K562 (cell line): ENCODE measurements around the gene CPT1A. TPM values are rescaled to one million over a fixed set of nuclear protein-coding genes. Genes with fewer than 3 reads are reported as not detected.

Source experiments
- ATAC-seq: fragments of 200-7000 bp; cut with Tn5 transposase; 3 replicates; pipeline ENCODE4 v1.9.1; 2020; ENCODE audit warnings: moderate library complexity
- BruUV-seq: library from RNA; stranded (reverse); fragments of 400-500 nt; replicated peaks from 2 replicates; lab custom pipeline; 2021; lab: Mats Ljungman, UMichigan
- CTCF ChIA-PET: fragments of 300-600 bp; formaldehyde crosslinking; extraction: SDS; loops from one replicate; lab custom pipeline; 2021; ENCODE audit warnings: low intra/inter-chr PET ratio; lab: Yijun Ruan, JAX
- POLR2A ChIA-PET: fragments of 300-600, 350-650 bp; sonication (Branson Sonifier 250); formaldehyde crosslinking; extraction: SDS; loops from one replicate; lab custom pipeline; 2021; ENCODE audit warnings: antibody characterized with exemption, inconsistent platforms; lab: Yijun Ruan, JAX
- DNase-seq, 4 experiments: peaks; one replicate each; pipeline versions ENCODE4 v3.0.0 to v3.0.0-alpha.2; 2011 to 2018; ENCODE audit warnings: low spot score in 3 of 4, mixed read lengths in 3 of 4; ENCODE audit errors: extremely low read depth in 1 of 4
- FAIRE-seq: peaks from 2 replicates; lab custom pipeline; 2011; peaks lifted over from hg19 to GRCh38; lab: Jason Lieb, UNC
- H2AFZ ChIP-seq: 2 replicates; pipeline ENCODE4 v1.6.0; 2011; ENCODE audit warnings: low read depth, low read length, control low read depth, inconsistent platforms
- H3K27ac ChIP-seq: fragments of 200-600 bp; 3 replicates; pipeline ENCODE4 v1.8.0; 2011; ENCODE audit warnings: low read depth, mild to moderate bottlenecking, control low read depth, inconsistent platforms, low read length, moderate library complexity, mixed read lengths; ENCODE audit errors: extremely low read depth
- H3K27me3 ChIP-seq, 2 experiments: fragments of 300-600 bp in 1 of 2; 2 replicates in 1 of 2; 3 replicates in 1 of 2; pipeline versions ENCODE4 v1.6.0 to v1.8.0; 2011; ENCODE audit warnings: inconsistent platforms in 2 of 2, low read length in 2 of 2, mild to moderate bottlenecking in 1 of 2, mixed read lengths in 1 of 2, moderate library complexity in 1 of 2; ENCODE audit not compliant: control insufficient read depth in 2 of 2, insufficient read depth in 2 of 2
- H3K36me3 ChIP-seq: fragments of 300-600 bp; 3 replicates; pipeline ENCODE4 v1.8.0; 2011; ENCODE audit warnings: mild to moderate bottlenecking, low read length, inconsistent platforms; ENCODE audit not compliant: control insufficient read depth, insufficient read depth
- H3K4me1 ChIP-seq, 2 experiments: fragments of 200-600 bp in 1 of 2; replicated peaks in 1 of 2; 2 replicates in 1 of 2; 3 replicates in 1 of 2; pipeline versions ENCODE4 v1.5.1 to v1.8.0; 2011; ENCODE audit warnings: inconsistent platforms in 2 of 2, low read length in 2 of 2, mild to moderate bottlenecking in 1 of 2, mixed read lengths in 1 of 2, moderate library complexity in 1 of 2; ENCODE audit not compliant: control insufficient read depth in 2 of 2, insufficient read depth in 2 of 2
- H3K4me2 ChIP-seq: 2 replicates; pipeline ENCODE4 v1.6.1; 2011; ENCODE audit warnings: low read length, control low read depth, inconsistent platforms, mixed read lengths; ENCODE audit not compliant: insufficient read depth
- H3K4me3 ChIP-seq: fragments of 200-600 bp; sonication (generic), shearing (Covaris generic); 2 replicates; pipeline ENCODE4 v1.5.1; 2016; ENCODE audit warnings: control low read depth, inconsistent platforms
- H3K79me2 ChIP-seq: fragments of 200-600 bp; 3 replicates; pipeline ENCODE4 v1.8.0; 2011; ENCODE audit warnings: low read length, inconsistent platforms; ENCODE audit not compliant: control insufficient read depth, insufficient read depth
- H3K9ac ChIP-seq, 2 experiments: 2 replicates each; pipeline versions ENCODE4 v1.6.0 to v1.6.1; 2011; ENCODE audit warnings: low read depth in 2 of 2, low read length in 2 of 2, control low read depth in 1 of 2, inconsistent platforms in 1 of 2, mild to moderate bottlenecking in 1 of 2, mixed read lengths in 1 of 2; ENCODE audit not compliant: insufficient read depth in 1 of 2
- H3K9me1 ChIP-seq: one replicate; pipeline ENCODE4 v1.6.0; 2011; ENCODE audit warnings: inconsistent platforms, mild to moderate bottlenecking, low read length, moderate library complexity; ENCODE audit not compliant: control insufficient read depth, insufficient read depth
- H3K9me3 ChIP-seq: replicated peaks from 2 replicates; pipeline ENCODE4 v1.5.1; 2011; ENCODE audit warnings: low read depth, low read length, inconsistent platforms; ENCODE audit not compliant: control insufficient read depth, insufficient read depth
- H4K20me1 ChIP-seq: replicated peaks from 2 replicates; pipeline ENCODE4 v1.6.1; 2011; ENCODE audit warnings: low read length, inconsistent platforms, mixed read lengths; ENCODE audit not compliant: control insufficient read depth, insufficient read depth
- EP400 ChIP-seq: fragments of 450-650 bp; IDR thresholded peaks from 2 replicates; pipeline ENCODE4 v1.6.1; 2017; ENCODE audit warnings: antibody characterized with exemption, mild to moderate bottlenecking, moderate library complexity
- JUN ChIP-seq, 2 experiments: sonication (generic) in 1 of 2; formaldehyde crosslinking in 1 of 2; IDR thresholded peaks; 2 replicates each; pipeline versions ENCODE4 v1.6.1 to v1.8.0; 2012 to 2022; ENCODE audit warnings: borderline replicate concordance in 2 of 2, mild to moderate bottlenecking in 2 of 2, improper control_type of control experiment in 1 of 2, low read depth in 1 of 2, low read length in 1 of 2, missing genetic modification reagents in 1 of 2
- KDM4B ChIP-seq, 2 experiments: fragments of 450-650 bp in 1 of 2; sonication (generic) in 1 of 2; IDR thresholded peaks; 2 replicates each; pipeline ENCODE4 v1.6.1; 2016 to 2017; ENCODE audit warnings: borderline replicate concordance in 2 of 2, antibody characterized with exemption in 1 of 2, low read depth in 1 of 2, mild to moderate bottlenecking in 1 of 2
- KLF6 ChIP-seq: fragments of 250-450 bp; sonication (Bioruptor Pico); IDR thresholded peaks from 2 replicates; pipeline ENCODE4 v1.4.0; 2020; ENCODE audit warnings: mild to moderate bottlenecking, moderate library complexity, borderline replicate concordance
- NFYB ChIP-seq: IDR thresholded peaks from 2 replicates; pipeline ENCODE4 v1.6.1; 2011; ENCODE audit warnings: mild to moderate bottlenecking, moderate library complexity; ENCODE audit not compliant: insufficient read length; ENCODE audit errors: extremely low read depth
- RBM14 ChIP-seq: fragments of 200-400 bp; formaldehyde crosslinking; IDR thresholded peaks from 2 replicates; pipeline ENCODE4 v1.6.1; 2018; ENCODE audit warnings: low read depth, mild to moderate bottlenecking, low read length, moderate library complexity, borderline replicate concordance; ENCODE audit not compliant: insufficient read depth
- ZNF197 ChIP-seq: fragments of 200-800 bp; sonication (Bioruptor generic); IDR thresholded peaks from 2 replicates; pipeline ENCODE4 v1.6.1; 2016; ENCODE audit warnings: low read depth, missing genetic modification characterization, missing compliant biosample characterization
- ZNF24 ChIP-seq: fragments of 450-650 bp; IDR thresholded peaks from 2 replicates; pipeline ENCODE4 v1.6.1; 2016
- ZNF707 ChIP-seq: fragments of 250-450 bp; sonication (Bioruptor Pico); conservative IDR thresholded peaks from 2 replicates; pipeline ENCODE4 v1.8.0; 2022; ENCODE audit warnings: inconsistent platforms, mild to moderate bottlenecking, moderate library complexity
- whole genome bisulfite sequencing: fragments of 100-300 bp; shearing (Covaris generic); methylation state at CpG from one replicate; pipeline ENCODE4 v1.1.6; 2016; ENCODE audit warnings: low coverage, mixed read lengths; ENCODE audit not compliant: insufficient coverage; ENCODE audit errors: missing lambda C conversion rate; 5-methylcytosine and 5-hydroxymethylcytosine counted together
- in situ Hi-C: fragments of 300-500 bp; cut with MboI; formaldehyde crosslinking; loops from 4 replicates; pipeline ENCODE4 v1.15.0; 2018; ENCODE audit warnings: inconsistent platforms, mixed read lengths
- intact Hi-C: fragments of 100-400 bp; cut with micrococcal nuclease; formaldehyde crosslinking; loops from 2 replicates; pipeline ENCODE4 v1.14.2; 2022
- polyA plus RNA-seq, 8 experiments: library from polyadenylated mRNA; depleted of rRNA in 4 of 8; stranded (reverse) in 5 of 8; unstranded in 3 of 8; fragments of >200 nt; fragmentation: Nextera tagmentation in 2 of 8; fragmentation: Illumina TruSeq in 1 of 8; extraction: Ambion mirVana in 2 of 8; extraction: Trizol in 1 of 8; gene quantifications; 2 replicates each; pipeline versions ENCODE4 v1.2.1 to v1.2.3, GENCODE V29; 2011 to 2014; ENCODE audit warnings: inconsistent platforms in 1 of 8, missing spikeins in 1 of 8
- total RNA-seq, 7 experiments: library from RNA; depleted of rRNA in 6 of 7; stranded (reverse); fragments of >200 nt in 6 of 7; fragmentation: Illumina TruSeq in 2 of 7; extraction: Trizol in 2 of 7; gene quantifications; 2 replicates each; pipeline versions ENCODE4 v1.2.1 to v1.2.3, GENCODE V29; 2011 to 2021; ENCODE audit warnings: low replicate concordance in 1 of 7
- TF ChIP-seq, protein P1 (sequence below): sonication (generic); formaldehyde crosslinking; IDR thresholded peaks from 2 replicates; pipeline ENCODE4 v1.8.0; 2022; ENCODE audit warnings: mild to moderate bottlenecking, missing genetic modification reagents
- TF ChIP-seq, protein P2 (sequence below): fragments of 250-450 bp; sonication (Bioruptor Pico); IDR thresholded peaks from 2 replicates; pipeline ENCODE4 v1.8.0; 2021; ENCODE audit warnings: moderate library complexity, mild to moderate bottlenecking, inconsistent platforms

CPT1A gene
- total and polyA plus RNA-seq, 9 of the 15 experiments (the other 6 are each of a cell fraction or from before 2014, with no cell fraction given): 2.6 to 29.1 (median 12.3) TPM

GRCh38 chr11:68735646-68736045 lies 106.1 kb downstream of the CPT1A start (continued):
- TF ChIP-seq KDM4B (IDR thresholded peaks at IDR 0.05; ENCODE audit: borderline replicate concordance in 2 of 2, low read depth in 1 of 2): no peak
- no peak for TF ChIP-seq ZNF24
- no peak for TF ChIP-seq RBM14

DNA sequence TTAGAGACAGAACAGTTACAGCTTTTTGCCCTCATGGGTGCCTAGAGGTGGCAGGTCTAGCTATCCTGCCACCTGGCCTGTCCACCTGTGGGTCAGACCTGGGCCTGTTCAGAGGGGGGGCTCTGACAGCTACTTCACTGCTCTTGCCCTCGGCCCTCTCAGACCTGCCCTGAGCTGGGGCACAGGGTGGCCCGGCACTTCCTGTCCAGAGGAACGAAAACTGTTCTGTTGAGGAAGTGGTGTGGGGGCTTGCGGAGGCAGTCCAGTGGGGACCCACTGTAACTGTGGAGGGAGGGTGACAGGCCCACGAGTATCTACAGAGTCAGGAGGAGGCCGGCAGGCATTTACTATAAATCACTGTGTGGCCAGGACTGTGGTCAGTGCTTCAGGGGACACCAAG lies 106.6 kb downstream of the CPT1A start:
- Histone ChIP-seq H3K4me3 (no peak overlapping the region), H4K20me1 (no peaks in the 10 kb centered on the region; the same call in 1 of the 2 replicates), H3K9me3 (no peaks in the 10 kb centered on the region), H3K27ac (no peak overlapping the region), H3K4me2 (no peak overlapping the region), H2AFZ (no peak overlapping the region), H3K36me3 (no peaks in the 10 kb centered on the region), H3K9ac (no peak overlapping the region), H3K9me1 (no peaks in the 10 kb centered on the region), H3K4me1 (no peaks in the 10 kb centered on the region; a peak in 1 of 5 replicates), H3K27me3 (peaks cover 0 to 3% of the 10 kb centered on the region in 2 experiments; a peak in 2 of 5 replicates), H3K79me2 (no peaks in the 10 kb centered on the region)
- intact Hi-C loops: no loop called here
- POLR2A ChIA-PET: interaction anchor here (0.7 kb wide), 1 partner anchor 14 kb away, joined by 3 read pairs; no protein-coding TSS in a partner anchor
- CTCF ChIA-PET: no interaction called here
- no peak for DNase-seq
- TF ChIP-seq ZNF707 (CRISPR knock-in tag) (no peak), JUN (IDR thresholded peaks at IDR 0.05; ENCODE audit: borderline replicate concordance, low read depth, low read length) (no peak), JUN (CRISPR knock-in tag; IDR thresholded peaks at IDR 0.05; ENCODE audit: borderline replicate concordance) (no peak), EP400 (no peak), ZNF197 (CRISPR knock-in tag) (no peak), NFYB (no peak), KLF6 (CRISPR knock-in tag) (no peak)
- TF ChIP-seq, protein P1, sequence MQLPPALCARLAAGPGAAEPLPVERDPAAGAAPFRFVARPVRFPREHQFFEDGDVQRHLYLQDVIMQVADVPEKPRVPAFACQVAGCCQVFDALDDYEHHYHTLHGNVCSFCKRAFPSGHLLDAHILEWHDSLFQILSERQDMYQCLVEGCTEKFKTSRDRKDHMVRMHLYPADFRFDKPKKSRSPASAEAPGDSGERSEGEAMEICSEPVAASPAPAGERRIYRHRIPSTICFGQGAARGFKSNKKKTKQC (CRISPR knock-in tag): no peak
- TF ChIP-seq, protein P2, sequence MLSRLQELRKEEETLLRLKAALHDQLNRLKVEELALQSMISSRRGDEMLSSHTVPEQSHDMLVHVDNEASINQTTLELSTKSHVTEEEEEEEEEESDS (CRISPR knock-in tag): no peak
- no peak for FAIRE-seq
- WGBS: 68% methylated on average over 6 of the region's 6 CpGs
- in situ Hi-C loops: no loop called here
- BruUV-seq: no TSS peak
- no peak; the same call in 2 of the 3 replicates for ATAC-seq
